Fibroblast of skin of right quadriceps (primary cell): ENCODE data around the gene CLCN6.

Experiments used
- DNase-seq: peaks from one replicate; pipeline ENCODE4 v3.0.0-alpha.2; 2013

Gene CLCN6

DNA sequence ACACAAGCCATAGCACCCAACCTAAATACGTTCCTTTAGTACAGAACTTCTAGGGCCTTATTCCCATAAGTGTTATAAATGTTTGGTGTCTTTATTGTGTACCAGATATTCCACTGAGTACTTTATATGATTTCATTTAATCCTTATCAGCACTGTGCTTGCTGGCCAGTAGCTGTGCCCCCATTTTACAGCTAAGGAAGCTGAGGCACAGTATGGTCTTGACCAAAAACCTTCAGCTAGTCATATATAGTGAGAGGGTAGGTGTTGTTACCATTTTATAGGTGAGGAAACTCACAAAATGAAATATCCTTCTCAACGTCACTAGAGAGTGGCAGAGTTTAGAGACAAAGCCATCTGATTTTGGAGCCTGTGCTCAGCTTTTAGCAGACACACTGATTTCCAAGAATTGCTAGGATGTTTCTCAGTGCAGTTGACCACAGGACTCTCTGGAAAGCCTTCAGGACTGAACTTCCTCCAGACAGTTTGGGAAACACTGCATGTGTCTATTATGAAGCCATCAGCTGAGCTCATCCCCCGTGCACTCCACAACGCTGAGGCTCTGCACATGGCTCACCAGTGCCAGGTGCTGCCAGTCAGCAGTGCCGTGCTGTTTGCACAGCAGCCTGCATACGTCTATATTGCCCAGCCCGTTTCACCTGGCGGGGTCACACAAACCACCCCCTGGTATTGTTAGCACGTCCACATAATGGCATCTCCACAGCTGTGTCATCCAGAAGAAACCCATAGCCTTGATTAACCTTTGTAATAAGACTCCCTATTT, 26.1 kb downstream of the CLCN6 start:
- no peak for DNase-seq

DNA sequence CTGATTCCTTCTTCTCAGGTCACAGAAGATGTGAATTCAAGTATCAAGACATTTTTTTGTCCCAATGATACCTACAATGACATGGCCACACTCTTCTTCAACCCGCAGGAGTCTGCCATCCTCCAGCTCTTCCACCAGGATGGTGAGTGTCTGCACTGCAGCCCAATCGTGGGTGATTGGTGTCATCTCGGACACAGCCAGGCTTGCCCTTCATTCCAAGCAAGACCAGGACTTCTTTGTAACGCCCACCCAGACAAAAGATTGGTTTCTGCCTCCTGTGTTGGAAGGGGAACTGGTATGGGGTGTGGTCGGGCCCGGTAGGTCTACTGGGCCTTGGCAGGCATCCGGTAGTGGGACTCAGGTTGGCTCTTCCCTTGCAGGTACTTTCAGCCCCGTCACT, 27.5 kb downstream of the CLCN6 start:
- DNase-seq: no peak

DNA sequence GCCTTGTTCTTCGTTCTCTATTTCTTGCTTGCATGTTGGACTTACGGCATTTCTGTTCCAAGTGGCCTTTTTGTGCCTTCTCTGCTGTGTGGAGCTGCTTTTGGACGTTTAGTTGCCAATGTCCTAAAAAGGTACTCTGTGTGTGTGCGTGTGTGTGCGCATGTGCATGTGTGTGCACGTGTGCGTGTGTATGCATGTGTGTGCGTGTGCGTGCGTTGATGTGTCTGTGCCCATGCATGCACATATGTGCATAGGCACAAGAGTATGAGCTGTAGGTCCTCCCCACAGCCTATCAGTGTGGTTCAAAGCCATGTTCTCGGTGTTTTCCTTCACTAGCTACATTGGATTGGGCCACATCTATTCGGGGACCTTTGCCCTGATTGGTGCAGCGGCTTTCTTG, 27.9 kb downstream of the CLCN6 start:
- DNase-seq: no peak

DNA sequence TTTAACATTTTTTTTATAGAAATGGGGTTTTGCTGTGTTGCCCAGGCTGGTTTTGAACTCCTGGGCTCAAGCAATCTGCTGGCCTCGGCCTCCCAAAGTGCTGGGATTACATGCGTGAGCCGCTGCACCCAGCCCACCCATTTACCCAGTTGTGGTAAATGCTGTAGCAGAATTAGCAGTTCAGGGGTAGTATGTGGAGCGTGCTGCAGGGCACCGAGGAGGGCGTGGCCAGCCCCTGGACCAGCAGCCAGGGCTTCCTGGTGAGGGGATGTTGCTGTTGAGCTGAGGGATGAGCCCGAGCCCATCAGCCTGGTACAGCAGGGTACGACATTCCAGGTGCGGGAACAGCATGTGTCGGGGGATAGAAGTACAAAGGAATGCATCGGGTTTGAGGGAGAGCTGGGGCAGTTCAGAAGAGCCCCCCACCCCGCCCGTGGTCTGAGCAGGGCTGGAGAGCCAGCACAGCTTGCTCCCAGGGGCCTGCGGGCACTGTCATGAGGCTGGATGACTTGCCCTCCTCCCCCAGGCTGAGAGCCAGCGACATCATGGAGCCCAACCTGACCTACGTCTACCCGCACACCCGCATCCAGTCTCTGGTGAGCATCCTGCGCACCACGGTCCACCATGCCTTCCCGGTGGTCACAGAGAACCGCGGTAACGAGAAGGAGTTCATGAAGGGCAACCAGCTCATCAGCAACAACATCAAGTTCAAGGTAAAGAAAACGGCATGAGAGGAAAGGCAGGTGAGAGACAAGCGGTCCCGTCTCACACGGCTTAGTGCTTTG, 29.6 kb downstream of the CLCN6 start:
- DNase-seq: no peak

DNA sequence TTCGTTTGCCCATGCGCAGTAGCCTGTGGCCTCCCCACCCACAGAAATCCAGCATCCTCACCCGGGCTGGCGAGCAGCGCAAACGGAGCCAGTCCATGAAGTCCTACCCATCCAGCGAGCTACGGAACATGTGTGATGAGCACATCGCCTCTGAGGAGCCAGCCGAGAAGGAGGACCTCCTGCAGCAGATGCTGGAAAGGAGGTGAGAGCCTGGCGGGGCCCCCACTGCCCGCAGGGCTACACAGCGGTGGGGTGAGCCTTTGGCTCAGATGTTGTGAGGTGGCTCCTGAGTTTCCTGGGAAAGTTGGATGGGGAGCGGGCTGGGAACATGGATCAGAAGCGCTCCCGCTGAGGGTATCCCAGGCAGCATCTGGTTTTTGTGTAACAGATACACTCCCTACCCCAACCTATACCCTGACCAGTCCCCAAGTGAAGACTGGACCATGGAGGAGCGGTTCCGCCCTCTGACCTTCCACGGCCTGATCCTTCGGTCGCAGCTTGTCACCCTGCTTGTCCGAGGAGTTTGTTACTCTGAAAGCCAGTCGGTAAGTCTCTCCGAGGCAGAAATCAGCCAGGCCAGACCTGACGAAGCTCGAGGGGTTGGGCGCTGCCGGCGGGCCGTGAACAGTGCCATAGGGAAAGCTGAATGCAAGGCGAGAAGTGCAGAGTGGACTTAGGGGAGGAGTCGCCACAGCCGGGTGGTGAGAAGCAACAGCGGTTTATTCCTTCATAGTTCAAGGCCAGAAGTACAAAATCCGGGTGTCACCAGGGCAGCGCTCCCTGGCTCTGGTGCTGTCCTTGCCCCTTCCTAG, 31.2 kb downstream of the CLCN6 start:
- DNase-seq: no peak

DNA sequence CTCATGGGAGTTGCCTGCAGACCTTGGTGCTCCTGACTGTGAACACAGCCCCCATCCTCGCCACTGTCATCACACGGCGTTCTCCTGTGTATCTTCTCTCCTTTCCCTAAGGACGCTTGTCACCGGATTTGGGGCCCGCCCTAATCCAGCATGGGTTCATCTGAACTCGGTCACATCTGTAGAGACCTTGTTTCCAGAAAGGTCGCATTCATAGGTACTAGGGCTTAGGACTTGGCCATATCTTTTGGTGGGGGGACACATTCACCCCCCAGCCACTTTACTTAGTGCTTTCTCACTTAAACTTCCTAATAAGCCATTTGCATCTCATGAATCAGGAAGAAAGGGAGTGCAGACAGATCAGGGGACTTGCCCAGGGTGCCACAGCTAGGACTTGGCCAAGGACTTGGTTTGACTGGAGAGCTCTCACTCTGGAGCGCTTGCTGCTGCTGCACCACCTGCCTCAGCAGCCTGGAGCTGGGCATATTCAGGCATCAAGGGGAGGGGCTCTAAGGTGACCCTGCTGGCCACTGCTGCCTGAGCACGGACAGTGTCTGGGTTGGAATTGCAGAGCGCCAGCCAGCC, 31.9 kb downstream of the CLCN6 start:
- no peak for DNase-seq

DNA sequence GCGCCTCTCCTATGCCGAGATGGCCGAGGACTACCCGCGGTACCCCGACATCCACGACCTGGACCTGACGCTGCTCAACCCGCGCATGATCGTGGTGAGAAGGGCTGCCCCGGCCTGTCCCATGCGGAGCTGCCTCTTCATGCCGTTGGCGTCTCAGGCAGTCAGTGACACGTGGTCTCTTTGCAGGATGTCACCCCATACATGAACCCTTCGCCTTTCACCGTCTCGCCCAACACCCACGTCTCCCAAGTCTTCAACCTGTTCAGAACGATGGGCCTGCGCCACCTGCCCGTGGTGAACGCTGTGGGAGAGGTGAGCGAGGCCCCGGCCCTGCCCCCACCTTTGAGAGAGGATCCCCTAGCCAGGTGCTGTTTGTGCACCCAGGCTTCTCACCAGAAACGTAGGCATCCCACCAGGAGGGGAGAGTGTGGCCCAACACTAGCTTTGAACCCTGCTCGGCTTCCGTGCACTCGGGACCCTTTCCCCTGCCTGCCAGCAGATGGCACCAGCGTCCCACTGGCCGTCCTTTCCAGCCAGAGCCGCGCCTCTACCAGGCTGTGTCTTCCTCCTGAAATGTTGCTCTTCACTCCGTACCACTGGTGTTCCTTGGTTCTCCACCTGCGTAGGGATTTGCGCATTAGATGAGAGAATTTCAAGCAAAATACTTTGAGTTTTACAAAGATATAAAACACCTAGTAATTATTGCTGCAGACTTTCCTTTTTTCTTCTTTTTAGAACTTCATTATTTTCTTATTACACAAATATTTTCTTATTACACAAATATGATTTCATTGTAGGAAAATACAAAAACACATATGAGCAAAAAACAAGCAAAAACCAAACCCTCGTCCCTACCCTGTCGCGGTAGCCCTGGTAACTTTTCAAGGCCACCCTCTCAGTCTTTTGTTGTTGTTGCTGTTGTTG, 32.6 kb downstream of the CLCN6 start:
- DNase-seq: peak; percentile 42

DNA sequence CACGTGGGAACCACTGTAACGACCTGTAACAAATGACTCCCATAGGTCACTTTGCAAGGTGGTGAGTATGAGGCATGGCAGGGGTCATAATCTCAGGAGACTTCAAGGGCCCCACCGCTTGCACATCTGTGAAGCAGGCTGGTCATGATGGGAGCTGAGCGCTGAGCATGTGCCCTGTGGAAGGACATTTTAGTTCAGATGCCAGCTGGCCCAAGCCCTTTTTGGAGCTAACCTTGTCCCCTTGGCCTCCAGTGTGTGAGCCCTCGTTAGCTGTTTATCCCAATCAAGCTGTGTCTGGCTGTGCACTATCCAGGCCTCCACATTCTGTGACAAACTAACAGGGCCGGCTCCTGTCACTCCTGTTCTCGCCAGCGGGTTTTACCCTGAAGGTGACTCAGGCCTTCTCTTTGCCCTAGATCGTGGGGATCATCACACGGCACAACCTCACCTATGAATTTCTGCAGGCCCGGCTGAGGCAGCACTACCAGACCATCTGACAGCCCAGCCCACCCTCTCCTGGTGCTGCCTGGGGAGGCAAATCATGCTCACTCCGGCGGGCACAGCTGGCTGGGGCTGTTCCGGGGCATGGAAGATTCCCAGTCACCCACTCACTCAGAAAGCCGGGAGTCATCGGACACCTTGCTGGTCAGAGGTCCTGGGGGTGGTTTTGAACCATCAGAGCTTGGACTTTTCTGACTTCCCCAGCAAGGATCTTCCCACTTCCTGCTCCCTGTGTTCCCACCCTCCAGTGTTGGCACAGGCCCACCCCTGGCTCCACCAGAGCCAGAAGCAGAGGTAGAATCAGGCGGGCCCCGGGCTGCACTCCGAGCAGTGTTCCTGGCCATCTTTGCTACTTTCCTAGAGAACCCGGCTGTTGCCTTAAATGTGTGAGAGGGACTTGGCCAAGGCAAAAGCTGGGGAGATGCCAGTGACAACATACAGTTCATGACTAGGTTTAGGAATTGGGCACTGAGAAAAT, 34.0 kb downstream of the CLCN6 start:
- DNase-seq: no peak

DNA sequence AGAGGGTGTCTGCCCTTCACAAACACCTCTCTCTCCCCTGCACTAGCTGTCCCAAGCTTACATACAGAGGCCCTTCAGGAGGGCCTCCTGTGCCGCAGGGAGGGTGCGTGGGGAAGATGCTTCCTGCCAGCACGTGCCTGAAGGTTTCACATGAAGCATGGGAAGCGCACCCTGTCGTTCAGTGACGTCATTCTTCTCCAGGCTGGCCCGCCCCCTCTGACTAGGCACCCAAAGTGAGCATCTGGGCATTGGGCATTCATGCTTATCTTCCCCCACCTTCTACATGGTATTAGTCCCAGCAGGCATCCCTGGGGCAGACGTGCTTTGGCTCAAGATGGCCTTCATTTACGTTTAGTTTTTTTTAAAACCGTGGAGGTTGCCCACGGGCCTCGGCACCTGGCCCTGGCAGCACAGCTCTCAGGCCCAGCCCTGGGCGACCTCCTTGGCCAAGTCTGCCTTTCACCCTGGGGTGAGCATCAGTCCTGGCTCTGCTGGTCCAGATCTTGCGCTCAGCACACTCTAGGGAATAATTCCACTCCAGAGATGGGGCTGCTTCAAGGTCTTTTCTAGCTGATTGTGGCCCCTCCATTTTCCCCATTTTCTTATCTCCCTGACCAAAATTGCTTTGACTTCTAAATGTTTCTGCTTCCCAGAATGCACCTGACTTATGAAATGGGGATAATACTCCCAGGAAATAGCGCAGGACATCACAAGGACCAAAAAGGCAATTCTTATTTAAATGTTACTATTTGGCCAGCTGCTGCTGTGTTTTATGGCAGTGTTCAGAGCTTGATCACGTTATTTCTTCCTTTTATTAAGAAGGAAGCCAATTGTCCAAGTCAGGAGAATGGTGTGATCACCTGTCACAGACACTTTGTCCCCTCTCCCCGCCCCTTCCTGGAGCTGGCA, 35.5 kb downstream of the CLCN6 start:
- DNase-seq: no peak

DNA sequence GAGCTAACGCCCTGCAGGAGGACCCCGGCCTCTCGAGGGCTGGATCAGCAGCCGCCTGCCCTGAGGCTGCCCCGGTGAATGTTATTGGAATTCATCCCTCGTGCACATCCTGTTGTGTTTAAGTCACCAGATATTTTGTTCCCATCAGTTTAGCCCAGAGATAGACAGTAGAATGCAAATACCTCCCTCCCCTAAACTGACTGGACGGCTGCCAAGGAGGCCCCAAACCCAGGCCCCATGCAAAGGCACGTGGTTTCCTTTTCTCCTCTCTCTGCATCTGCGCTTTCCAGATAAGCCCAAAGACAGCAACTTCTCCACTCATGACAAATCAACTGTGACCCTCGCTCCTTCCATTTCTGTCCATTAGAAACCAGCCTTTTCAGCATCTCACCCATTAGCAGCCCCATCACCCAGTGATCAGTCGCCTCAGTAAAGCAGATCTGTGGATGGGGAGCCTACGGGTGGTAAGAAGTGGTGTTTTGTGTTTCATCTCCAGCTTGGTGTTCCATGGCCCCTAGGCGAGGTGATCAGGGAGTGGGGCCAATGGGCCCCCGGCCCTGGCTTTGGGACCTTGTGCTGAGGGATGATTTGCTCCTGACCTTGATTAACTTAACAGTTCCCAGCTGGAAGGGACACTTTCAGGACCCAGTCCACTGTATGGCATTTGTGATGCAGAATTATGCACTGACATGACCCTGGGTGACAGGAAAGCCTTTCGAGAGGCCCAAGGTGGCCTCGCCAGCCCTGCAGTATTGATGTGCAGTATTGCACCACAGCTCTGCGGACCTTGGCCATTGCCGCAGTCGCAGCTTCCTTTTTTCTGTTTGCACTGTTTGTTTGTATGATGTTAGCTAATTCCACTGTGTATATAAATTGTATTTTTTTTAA, 36.4 kb downstream of the CLCN6 start:
- DNase-seq: peak; percentile 17

DNA sequence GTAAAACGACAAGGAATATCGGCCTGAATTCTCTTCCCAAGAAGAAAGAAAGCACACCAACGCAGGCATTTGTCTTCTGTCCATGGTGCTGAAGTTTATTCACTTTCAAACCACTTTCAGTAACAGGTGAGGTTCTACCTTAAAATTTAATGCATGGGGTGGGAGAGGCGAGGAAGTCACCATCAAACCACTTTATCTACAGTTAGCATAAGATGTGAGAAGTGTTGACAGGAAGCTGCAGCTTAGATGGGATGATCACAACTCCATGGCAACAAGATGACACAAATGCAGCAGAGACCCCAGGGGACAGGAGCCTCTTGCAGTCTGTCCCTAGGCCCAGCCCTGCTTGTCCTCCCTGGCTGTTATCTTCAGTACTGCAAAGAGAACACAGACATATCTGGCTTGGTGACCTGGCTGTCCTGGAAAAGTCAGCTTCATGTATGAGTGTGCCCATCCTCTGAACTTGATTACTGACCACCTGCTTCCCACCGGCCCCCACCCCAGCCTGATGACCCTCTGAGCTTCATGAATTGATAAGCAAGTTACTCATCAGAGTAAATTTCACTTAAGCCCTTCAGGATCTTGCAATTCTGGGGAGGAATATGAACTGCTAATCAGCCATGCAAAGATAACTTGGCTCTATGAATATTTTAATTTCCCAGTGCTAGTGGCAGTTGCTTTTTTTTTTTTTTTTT, 39.8 kb downstream of the CLCN6 start:
- DNase-seq: peak; percentile 16

DNA sequence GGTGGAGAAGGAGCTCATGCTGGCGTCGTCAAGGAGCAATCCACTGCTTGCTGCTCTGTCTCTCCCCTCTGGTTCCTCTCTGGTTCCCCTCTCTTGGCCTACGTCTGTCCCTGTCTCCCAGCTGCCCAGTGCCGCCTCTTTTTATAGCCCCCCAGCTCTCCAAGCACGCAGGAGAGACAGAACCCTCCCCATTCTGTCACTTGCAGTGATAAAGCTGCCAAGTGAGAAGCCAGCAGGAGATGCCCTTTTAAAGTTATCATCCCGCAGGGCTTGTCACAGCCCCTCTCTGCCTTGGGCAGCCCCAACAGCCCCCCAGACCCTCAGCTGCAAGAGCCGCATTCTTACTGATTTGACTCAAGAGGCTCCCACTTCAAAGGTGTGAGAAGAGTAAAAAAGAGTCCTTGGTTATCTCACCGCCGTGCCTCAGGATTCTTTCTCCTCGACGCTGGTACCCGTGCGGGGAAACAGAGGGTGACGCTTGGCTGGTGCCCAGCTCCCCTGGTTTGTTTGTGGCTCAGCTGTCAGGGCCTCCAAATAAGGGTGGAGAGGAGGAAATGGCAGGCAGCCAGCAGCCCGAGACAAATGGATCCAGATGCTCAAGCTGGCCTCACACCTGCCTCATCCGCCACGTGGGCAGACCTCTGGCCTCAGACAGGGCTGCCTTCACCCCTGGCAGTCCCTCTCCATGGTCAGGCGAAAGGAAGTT, 41.8 kb downstream of the CLCN6 start, which contains the start of gene NPPA:
Gene NPPA (minus strand): TSS at position 117 of the 706 bp plus-strand sequence. CDS start 99 bp downstream, at position 18.
- peak; percentile 32 for DNase-seq

DNA sequence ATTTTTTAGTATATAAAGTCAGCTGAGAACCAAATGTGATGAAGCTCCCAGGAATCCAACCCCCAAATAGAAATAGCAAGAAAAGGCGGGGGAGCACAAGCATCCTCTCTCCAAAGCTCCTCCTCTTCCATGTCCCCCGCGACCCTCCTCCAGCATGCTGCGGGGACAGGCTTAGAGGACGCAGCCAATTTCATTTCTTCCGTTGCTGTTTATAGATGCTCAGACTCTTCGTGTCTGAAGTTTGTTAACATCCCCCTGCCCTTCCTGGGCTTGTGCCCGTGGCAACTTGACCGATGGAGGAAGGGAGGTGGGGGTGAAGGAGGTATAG, 42.3 kb downstream of the CLCN6 start:
- DNase-seq: no peak

DNA sequence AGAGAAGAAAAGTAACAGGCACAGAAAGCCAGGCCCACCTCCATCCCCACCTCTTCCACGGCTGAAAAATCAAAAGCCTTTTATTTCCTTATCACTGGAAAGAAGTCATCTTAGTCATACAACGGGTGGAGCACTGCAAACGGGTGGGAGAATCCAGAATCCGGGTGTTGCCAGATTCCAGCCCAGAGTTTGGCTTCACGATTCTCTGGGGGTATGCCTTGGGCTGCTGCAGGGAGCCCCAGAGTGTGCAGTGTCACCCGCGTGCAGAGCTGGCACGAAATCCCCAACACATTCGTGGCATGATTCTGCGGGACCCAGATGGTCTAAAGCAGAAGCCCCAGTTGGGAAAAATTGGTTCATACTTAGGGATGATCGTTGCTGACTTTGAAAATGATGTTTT, 44.2 kb downstream of the CLCN6 start:
- DNase-seq: no peak

DNA sequence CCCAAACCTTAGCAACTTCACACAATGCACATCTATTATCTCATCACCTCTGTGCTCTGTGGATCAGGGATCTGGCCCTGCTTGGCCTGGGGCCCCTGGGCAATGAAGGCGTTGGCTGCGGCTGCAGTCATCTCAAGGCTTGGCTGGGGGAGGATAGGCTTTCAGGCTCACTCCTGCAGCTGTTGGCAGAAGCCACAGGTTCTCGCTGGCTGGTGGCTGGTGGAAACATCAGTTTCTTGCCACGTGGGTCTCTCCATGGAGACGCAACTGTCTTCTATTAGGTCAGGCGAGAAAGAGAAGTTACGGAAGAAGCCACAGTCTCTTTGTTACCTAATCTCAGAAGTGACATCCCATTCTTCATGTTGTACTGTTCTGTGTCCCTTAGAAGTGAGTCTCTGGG, 45.2 kb downstream of the CLCN6 start:
- no peak for DNase-seq

DNA sequence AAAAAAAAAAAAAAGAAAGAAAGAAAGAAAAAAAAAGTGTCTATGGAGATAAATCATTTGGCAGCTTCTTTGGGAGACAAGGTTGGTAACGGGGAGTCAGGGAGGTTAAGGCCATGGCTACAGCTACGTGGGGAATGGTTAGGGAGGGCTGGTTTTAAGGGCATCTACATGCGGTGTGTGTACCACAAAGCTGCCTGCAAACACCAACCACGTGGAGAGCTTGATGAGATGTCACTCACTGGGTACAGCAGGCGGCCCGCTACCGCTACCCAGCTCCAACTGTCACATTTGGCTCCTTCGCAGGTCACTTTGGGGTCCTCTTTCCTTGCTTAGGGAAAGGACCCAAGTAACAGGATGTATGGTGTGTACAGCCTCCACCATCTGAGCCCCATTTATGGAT, 48.5 kb downstream of the CLCN6 start:
- DNase-seq: no peak

DNA sequence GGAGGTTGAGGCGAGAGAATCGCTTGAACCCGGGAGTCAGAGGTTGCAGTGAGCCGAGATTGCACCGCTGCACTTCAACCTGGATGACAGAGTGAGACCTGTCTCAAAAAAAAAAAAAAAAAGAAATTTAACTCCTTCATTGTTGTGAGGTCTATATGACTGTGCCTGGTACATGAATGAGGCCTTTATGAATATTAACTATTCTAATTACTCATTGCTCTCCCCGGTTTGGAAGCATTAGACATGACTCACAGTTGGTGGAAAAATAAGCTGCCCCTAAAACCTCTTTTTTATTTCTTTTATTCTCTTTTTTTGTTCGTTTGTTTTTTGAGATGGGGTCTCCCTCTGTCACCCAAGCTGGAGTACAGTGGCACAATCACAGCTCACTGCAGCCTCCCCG, 49.4 kb downstream of the CLCN6 start:
- no peak for DNase-seq
